Muscle layer of colon (tissue), 2 donors: Measurements from ENCODE around the gene MPPE1.

ENCODE experiments used
- H3K27ac ChIP-seq: one replicate; pipeline ENCODE4 v1.7.0; 2013; ENCODE audit warnings: low read depth, mild to moderate bottlenecking, low read length, moderate library complexity
- H3K27me3 ChIP-seq, 2 donors: one replicate each; pipeline ENCODE4 v1.7.0; 2013; ENCODE audit warnings: low read length in 2 of 2, mild to moderate bottlenecking in 2 of 2; ENCODE audit not compliant: insufficient read depth in 2 of 2, control insufficient read depth in 1 of 2
- H3K36me3 ChIP-seq: one replicate; pipeline ENCODE4 v1.7.0; 2013; ENCODE audit warnings: mild to moderate bottlenecking, low read length; ENCODE audit not compliant: insufficient read depth
- H3K4me1 ChIP-seq: one replicate; pipeline ENCODE4 v1.7.0; 2013; ENCODE audit warnings: mild to moderate bottlenecking, low read length; ENCODE audit not compliant: insufficient read depth
- H3K4me3 ChIP-seq, 2 donors: one replicate each; pipeline ENCODE4 v1.7.0; 2013; ENCODE audit warnings: low read length in 2 of 2, low read depth in 1 of 2, mild to moderate bottlenecking in 1 of 2, moderate library complexity in 1 of 2
- H3K9ac ChIP-seq: one replicate; pipeline ENCODE4 v1.7.0; 2013; ENCODE audit warnings: low read length
- H3K9me3 ChIP-seq: one replicate; pipeline ENCODE4 v1.7.0; 2013; ENCODE audit warnings: mild to moderate bottlenecking, low read length
- donor health status: abdominal sarcoma.
- donor health status: Adenocarcinoma of cecum.

The MPPE1 gene

DNA sequence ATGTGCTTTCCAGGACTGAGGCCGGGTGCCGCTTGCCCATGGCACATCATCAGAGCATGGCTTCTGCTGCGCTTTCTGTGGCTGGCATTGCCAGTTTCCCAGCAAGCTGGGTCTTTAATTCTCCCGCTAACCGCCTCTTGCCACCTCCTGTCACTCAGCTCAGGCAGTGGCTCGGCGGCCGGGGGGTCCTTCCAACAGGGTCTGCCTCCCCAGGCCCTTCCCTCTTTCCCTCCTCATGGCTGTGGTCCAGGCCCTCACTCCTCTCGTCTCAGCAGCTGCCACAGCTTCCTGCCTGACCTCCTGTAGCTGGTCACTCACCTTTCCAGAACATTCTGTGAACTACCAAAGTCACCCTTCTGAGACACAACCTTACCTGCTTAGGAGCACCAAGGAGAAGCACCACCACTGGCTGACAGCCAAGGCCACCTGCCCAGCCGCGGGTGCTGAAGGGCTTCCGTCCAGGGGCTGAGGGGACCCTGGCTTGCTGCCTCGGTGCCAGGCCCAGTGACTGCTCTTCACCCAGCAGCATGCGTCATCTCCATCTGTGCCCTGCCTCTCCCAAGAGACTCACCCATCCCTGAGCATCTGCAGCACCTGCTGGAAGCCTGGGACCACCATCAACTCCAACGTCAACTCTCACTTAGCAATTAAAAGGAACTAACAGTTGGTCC, 34.3 kb downstream of the MPPE1 start:
- Histone ChIP-seq H3K4me1 (no peaks in the 10 kb centered on the region), H3K9ac (no peak overlapping the region), H3K27ac (no peak overlapping the region), H3K36me3 (no peaks in the 10 kb centered on the region), H3K27me3 (no peaks in the 10 kb centered on the region), H3K9me3 (no peaks in the 10 kb centered on the region), H3K4me3 (no peak overlapping the region)

DNA sequence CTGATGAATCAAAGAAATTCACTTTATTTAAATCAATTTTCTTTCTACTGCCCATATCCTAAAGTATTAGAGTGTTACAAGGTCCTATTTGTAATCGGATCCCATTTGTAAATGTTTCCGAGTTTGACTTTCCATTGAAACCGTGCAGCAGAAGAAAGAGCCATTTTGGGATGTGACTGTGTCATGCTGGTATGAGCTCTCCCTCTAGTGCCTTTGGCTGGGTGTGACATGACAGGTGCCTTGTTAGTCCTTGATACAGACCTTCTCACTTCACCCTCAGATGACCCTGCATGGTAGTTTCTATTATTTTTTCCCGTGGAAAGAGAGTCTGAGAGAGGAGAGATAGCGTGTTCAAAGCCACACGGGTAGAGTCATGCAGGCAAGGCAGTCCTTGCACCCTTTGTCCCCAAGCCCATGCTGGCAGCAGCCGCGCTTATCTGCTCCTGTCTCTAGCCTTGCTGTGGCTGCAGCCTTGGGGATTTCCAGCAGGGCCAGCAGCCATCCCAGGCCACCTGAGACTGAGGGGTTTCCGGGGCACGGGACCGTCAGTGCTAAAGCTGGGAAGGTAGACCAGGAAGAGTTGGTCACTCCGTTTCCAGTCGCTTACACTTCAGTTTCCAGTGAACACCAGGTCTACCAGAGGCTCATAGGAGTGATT, 35.5 kb downstream of the MPPE1 start:
- no peak overlapping the region for H3K9ac ChIP-seq
- H3K4me3 ChIP-seq: no peak overlapping the region

DNA sequence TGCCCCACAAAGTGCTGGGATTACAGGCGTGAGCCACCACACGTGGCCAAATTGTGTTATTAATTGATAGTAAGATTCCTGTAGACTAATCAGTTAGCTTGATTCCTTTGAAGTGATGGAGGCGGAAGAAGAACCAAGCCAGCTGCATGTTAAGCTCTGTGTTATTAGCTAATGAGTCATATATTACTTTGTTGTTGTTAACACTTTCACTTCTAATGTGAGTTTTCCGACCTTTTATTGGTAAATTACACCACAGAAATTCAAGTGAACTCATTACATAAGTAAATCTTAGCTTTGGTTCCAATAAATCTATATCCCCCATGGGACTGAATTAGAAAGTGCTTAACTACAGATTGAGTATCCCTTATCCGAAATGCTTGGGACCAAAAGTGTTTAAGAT, 36.6 kb downstream of the MPPE1 start:
- H3K27me3 ChIP-seq: no peaks in the 10 kb centered on the region
- no peak overlapping the region for H3K4me3 ChIP-seq
- no peaks in the 10 kb centered on the region for H3K36me3 ChIP-seq
- no peaks in the 10 kb centered on the region for H3K9me3 ChIP-seq
- no peak overlapping the region for H3K9ac ChIP-seq
- H3K4me1 ChIP-seq: no peaks in the 10 kb centered on the region
- no peak overlapping the region for H3K27ac ChIP-seq

More for the DNA sequence above, 35.5 kb downstream of the MPPE1 start:
- Histone ChIP-seq H3K36me3 (no peaks in the 10 kb centered on the region), H3K4me1 (no peaks in the 10 kb centered on the region), H3K27me3 (no peaks in the 10 kb centered on the region), H3K9me3 (no peaks in the 10 kb centered on the region), H3K27ac (no peak overlapping the region)

DNA sequence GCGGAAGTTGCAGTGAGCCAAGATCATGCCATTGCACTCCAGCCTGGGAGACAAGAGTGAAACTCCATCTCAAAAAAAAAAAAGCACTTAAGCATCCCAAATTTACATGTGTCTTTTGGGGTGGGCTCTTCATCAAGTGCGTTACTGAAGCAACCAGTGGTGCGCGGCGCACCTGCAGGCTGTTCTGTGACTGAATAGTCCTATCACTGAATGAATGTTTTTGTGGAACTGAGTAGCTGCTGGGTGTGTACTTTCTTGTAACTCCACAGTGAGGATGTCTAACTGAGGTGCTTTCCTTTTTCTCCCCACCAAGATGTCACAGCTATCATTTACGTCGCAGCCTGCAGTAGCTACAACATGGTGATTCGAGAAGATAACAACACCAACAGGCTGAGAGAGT, 39.9 kb downstream of the MPPE1 start:
- no peak overlapping the region for H3K4me3 ChIP-seq
- no peaks in the 10 kb centered on the region for H3K4me1 ChIP-seq
- H3K9me3 ChIP-seq: no peaks in the 10 kb centered on the region
- no peaks in the 10 kb centered on the region for H3K27me3 ChIP-seq
- H3K27ac ChIP-seq: no peak overlapping the region
- H3K36me3 ChIP-seq: no peaks in the 10 kb centered on the region
- no peak overlapping the region for H3K9ac ChIP-seq

DNA sequence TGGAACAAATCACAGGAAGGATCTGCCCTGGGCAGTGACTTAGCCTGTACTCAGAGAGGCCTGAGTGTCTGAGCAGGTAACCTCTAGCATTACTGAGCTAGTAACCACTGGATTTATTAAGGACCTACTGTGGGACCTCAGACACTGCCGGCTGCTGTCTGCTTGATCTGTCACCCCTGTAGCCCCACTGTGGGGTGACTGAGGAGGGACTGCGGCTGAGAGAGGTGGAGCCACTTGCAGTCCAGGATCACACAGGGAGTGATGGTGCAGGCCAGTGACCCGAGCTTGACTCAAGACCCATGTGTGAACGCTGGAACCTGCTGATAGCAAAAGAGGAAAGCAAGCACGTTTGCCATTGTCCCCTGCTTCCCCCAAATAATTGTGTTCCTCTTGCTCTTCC, 41.4 kb downstream of the MPPE1 start:
- Histone ChIP-seq H3K9ac (no peak overlapping the region), H3K4me3 (no peak overlapping the region), H3K27me3 (no peaks in the 10 kb centered on the region)

DNA sequence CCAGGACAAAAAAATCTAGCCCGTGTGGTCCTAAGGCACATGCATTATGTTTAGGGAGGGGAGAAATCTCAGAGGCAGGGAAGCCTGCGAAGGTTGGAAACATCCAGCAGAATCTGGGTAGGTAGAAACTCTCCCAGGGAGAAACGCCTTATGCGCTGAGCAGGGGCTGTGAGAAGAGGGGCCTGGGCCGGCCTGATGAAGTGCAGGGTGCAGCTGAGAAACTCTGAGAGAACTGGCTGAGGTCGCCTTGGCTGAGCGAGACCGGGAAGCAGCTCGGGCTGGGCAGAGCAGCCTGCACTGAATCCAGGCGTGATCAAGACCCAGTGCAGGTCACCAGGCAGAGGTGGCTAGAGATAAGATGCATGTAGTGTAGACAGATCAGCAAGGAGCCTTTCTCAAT, 41.8 kb downstream of the MPPE1 start:
- H3K36me3 ChIP-seq: no peaks in the 10 kb centered on the region
- H3K4me3 ChIP-seq: no peak overlapping the region
- no peaks in the 10 kb centered on the region for H3K4me1 ChIP-seq
- H3K9me3 ChIP-seq: no peaks in the 10 kb centered on the region
- no peak overlapping the region for H3K27ac ChIP-seq
- no peaks in the 10 kb centered on the region for H3K27me3 ChIP-seq
- H3K9ac ChIP-seq: no peak overlapping the region

More for the DNA sequence above, 41.4 kb downstream of the MPPE1 start:
- H3K36me3 ChIP-seq: no peaks in the 10 kb centered on the region
- no peaks in the 10 kb centered on the region for H3K4me1 ChIP-seq
- no peak overlapping the region for H3K27ac ChIP-seq
- no peaks in the 10 kb centered on the region for H3K9me3 ChIP-seq

DNA sequence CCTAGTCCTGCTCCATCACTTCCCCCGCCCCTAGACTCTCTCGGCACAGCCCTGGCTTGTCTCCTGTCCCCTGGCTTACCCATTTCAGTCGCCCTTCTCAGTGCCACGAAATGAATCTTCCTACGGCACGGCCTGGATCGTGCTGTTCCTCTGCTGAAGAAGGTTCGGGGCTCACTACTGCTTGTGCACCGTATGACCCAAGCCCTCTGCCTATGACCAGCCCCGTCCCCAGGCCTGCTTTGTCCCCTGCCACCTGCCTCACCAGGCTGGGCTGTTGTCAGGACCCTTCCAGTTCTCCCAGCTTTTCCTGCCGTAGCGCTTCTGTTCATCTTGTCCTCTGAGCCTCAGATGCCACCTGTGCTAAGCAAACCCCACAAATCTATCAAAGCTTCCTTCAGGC, 43.0 kb downstream of the MPPE1 start:
- H3K4me3 ChIP-seq: no peak overlapping the region
- no peaks in the 10 kb centered on the region for H3K36me3 ChIP-seq
- no peak overlapping the region for H3K27ac ChIP-seq
- no peak overlapping the region for H3K9ac ChIP-seq
- H3K9me3 ChIP-seq: no peaks in the 10 kb centered on the region
- H3K27me3 ChIP-seq: no peaks in the 10 kb centered on the region
- no peaks in the 10 kb centered on the region for H3K4me1 ChIP-seq

DNA sequence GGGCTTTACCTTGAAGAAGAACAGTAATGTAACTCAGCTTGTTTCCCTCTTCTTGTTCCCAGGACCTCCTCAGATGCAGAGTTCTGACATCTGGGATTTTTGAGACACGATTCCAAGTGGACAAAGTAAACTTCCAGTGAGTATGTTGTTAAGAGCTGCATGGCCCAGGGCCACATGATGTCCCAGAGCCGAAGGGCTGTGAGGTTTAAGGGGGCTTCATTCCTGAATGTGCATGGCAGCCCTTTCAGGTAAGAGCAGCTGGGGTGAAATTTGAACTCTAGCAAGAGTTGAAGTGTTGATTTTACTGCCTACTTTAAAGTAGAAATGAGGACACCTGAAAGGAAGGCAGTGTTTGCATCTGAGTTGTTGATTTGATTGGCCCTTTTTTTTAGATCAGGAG, 43.6 kb downstream of the MPPE1 start:
- H3K36me3 ChIP-seq: no peaks in the 10 kb centered on the region
- no peak overlapping the region for H3K27ac ChIP-seq
- no peaks in the 10 kb centered on the region for H3K9me3 ChIP-seq
- H3K4me3 ChIP-seq: no peak overlapping the region
- no peak overlapping the region for H3K9ac ChIP-seq
- H3K4me1 ChIP-seq: no peaks in the 10 kb centered on the region
- H3K27me3 ChIP-seq: no peaks in the 10 kb centered on the region

DNA sequence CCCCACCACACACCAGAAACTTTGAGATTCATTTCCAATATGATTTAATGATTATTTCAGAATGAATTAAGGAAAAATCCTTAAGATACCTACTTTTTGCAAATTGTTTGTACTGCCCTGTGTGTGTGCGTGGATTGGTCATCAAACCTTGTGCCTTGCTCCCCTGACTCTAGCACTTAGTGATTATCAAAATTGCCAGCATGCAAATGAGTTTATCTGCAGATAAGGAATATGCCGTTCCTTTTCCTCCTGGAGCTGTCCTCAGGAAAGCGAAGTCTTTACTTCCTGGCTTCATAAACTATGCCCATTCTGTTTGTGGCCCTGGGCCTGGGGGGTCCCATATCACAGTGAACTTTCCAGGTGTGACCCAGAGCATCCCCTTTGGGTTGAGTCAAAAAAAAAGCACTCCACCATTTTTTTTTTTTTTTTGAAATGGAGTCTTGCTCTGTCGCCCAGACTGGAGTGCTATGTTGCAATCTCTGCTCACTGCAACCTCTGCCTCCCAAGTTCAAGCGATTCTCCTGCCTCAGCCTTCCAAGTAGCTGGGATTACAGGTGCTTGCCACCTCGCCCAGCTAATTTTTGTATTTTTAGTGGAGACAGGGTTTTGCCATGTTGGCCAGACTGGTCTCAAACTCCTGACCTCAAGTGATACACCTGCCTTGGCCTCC, 45.5 kb downstream of the MPPE1 start:
- Histone ChIP-seq H3K4me1 (peaks cover 7% of the 10 kb centered on the region), H3K4me3 (no peak overlapping the region), H3K27me3 (no peaks in the 10 kb centered on the region), H3K9ac (no peak overlapping the region), H3K27ac (no peak overlapping the region), H3K9me3 (no peaks in the 10 kb centered on the region), H3K36me3 (no peaks in the 10 kb centered on the region)

DNA sequence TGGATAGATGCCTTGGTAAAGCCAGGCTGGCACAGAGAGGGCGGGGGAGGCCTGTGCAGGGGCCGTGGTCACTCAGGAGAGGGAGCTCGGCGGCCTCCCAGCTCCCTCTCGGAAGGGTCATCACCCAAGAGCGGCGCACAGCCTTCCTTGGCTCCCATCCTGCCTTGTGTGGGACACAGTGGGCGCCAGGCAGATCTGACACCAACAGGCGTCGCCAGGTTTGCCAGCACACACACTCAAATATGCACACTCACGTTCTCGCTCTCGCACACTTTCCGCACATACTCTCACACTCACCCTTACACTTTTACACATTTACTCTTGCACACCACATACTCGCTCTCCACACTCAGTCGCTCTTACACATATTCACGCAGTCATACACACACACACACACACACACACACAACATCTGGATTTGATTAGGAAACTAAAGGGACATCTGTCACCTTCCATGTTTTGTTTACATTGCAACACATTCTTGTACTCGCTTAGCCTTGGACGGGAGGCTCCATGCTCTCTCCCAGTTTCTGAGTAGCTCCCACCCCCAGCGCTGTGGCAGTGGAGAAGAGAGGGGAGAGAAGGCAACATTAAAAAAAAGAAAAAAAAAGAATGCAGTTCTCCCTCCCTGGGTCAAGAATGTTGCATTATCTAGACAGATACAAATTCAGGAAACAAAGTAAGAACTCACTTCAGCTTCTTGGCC, 46.4 kb downstream of the MPPE1 start:
- no peaks in the 10 kb centered on the region for H3K27me3 ChIP-seq
- no peak overlapping the region for H3K4me3 ChIP-seq
- H3K9me3 ChIP-seq: no peaks in the 10 kb centered on the region
- peaks cover 13% of the 10 kb centered on the region for H3K4me1 ChIP-seq
- no peak overlapping the region for H3K9ac ChIP-seq
- H3K27ac ChIP-seq: no peak overlapping the region
- H3K36me3 ChIP-seq: no peaks in the 10 kb centered on the region

DNA sequence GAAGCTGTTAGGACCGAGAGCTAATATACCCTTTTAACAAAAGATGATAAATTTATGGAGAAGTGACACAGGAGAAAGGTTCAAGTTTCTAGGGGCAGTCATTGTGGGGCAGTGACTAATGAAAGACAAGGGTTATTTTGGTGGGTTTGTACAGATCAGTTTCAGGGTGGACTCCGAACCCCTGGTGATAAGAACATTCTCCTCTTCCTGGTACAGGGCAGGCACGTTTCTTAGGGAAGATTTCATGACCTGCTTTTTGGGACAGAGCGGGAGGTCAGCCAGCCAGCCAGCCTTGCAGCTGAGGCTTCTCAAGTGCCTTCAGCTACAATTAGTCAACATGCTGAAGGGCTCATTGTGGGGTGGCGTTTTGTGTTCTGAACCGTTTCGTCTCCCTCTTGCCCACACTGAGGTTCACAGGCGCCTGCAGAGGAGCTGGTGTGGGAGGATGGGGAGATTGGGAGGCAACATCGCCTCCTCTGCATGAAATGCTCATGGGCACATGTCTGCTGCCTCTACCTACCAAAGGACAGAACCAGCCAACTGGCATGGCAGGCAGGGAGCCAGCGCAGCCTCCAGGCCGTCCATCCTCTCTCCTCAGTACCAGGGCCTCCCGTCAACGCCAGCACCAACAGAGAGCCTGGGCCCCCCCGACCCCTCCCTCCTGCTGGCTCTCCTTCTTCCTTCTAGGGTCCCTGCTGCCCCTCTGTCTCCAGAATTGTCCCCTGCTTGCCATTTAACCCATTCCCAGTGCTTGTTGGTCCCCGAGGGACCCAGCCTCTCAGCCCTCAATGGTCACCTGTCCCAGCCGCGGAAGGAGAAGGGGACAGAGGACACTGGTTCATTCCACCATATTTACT, 47.3 kb downstream of the MPPE1 start:
- peaks cover 13% of the 10 kb centered on the region for H3K4me1 ChIP-seq
- H3K27ac ChIP-seq: no peak overlapping the region
- H3K9me3 ChIP-seq: no peaks in the 10 kb centered on the region

More for the DNA sequence above, 47.3 kb downstream of the MPPE1 start:
- Histone ChIP-seq H3K36me3 (no peaks in the 10 kb centered on the region), H3K27me3 (no peaks in the 10 kb centered on the region), H3K9ac (no peak overlapping the region), H3K4me3 (no peak overlapping the region)
